GM18870 (cell line): ENCODE data around the gene CKMT1B.
"Not testable (repeated sequence)": the region's sequence is repeated elsewhere in the genome, so short reads cannot be mapped to it uniquely, and the experiment has no call there.

ENCODE experiments used
- ATAC-seq: cut with Tn5 transposase; IDR thresholded peaks from one replicate; pipeline ENCODE4 v1.9.1; 2021; ENCODE audit warnings: moderate library complexity; ENCODE audit not compliant: unreplicated experiment

Gene CKMT1B

DNA sequence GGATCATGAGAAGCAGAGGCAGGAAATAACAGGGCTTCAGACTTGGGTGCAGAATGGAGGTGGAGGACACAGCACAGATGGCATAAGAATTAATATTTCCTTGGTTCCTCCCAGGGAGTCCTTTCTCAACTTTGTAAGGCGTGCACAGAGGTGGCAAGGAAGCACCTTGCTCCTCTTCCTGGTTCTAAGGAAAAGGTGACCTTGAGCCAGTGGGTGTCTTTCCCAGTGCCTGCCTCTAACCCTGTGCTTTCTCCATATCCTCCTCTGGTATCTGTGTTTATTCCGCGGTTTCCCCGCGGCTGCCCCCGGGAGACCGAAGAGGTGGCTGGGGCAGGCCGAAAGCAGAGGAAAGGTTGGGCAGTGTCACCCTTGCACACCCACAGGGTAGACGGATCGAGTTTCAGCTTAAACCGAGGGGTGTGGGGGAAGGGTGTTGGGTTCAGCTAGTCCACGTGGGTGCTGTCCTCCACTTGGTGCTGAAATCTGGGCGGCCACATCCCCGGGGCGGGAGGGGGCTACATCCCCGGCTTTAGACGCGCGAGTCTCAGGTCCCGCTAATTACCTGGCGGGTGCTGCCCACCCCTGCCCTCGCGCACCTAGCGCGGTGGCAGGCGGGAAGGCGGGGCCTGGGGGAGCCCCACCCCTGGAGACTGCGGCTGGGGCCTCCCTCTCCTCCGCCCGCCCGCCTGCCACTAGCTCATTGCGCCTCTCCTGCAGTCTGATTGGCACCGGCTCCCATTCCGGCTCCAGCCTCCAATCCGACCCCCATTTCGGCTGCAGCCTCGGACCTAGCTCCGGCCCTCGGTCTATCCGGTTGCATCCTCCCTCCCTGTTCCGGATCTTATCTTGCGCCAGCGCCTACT is at the start of gene CKMT1B:
TSS of gene CKMT1B (plus strand) at position 700 of the 863 bp plus-strand sequence. CDS start 192 bp downstream, outside the sequence.
- ATAC-seq, result not testable (repeated sequence)

DNA sequence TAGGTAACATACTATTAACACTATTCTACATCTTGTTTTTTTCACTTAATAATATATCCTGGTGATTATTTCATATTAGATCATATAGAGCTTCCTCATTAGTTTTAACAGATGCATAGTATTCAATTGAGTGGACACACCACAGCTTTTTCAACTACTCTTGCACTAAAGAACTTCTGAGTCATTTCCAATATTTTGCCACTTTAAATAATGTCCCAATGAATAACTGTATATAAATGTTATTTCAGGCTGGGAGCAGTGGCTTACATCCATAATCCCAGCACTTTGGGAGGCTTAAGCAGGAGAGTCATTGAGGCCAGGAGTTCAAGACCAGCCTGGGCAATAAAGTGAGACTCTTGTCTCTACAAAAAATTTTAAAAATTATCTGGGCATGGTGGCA is 49.6 kb upstream of the CKMT1B start:
- no peak for ATAC-seq

DNA sequence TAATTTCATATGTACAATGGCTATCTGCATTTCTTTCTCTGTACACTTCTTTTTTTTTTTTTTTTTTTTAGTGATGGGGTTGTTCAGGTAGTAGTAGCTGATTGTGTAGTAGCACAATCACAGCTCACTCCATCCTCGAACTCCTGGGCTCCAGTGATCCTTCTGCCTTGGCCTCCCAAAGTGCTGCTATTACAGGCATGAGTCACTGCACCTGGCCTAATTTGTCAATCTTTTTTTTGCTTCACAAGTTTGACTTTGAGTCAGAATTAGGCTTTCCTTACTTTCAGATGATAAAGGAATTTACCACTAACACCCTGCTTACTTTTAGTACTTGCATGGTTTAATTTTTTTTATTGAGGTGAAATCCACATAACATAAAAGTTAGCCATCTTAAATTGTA is 48.4 kb upstream of the CKMT1B start:
- ATAC-seq, result no peak

DNA sequence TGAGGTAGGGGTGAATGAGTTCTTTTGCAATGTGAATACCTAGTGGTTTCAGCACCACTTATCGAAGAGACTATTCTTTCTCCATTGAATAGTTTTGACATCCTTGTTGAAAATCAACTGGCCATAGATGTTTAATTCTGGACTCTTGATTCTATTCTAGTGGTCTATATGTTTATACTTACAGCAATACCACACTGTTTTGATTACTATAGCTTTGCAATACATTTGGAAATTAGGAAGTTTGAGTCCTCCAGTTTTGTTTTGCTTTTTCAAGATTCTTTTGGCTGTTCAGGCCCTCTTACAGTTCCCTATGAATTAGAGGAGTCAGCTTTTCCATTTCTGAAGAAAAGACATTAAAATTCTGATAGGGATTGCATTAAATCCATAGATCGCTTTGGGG is 46.3 kb upstream of the CKMT1B start:
- no peak for ATAC-seq

DNA sequence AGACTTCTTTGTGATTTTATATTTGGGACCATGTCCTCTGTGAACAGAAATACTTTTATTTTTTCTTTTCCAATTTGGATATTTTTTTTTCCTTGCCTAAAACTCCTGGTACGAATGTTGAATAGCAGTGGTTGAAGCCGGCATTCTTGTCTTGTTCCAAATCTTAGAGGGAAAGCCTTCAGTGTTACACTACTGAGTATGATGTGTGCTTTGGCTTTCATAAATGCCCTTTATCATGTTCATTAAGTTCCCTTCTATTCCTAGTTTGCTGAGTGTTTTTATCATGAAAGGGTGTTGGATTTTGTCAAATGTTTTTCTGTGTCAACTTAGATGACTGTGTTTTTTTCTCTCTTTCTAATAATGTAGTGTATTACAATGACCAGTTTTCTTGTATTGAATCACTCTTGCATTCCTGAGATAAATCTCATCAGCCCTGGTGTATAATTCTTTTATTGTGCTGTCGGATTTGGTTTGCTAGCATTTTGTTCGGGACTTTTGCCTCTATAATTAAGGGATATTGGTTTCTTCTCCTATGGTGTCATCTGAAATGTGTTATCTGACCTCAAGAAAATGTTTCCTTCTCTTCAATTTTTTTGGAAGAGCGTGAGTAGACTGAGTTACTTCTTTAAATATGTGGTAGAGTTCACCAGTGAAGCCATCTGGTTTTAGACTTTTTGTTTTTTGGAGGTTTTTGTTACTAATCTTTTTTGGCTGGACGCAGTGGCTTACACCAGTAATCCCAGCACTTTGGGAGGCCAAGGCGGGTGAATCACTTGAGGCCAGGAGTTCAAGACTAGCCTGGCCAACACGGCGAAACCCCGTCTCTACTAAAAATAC is 43.1 kb upstream of the CKMT1B start:
- no peak for ATAC-seq

DNA sequence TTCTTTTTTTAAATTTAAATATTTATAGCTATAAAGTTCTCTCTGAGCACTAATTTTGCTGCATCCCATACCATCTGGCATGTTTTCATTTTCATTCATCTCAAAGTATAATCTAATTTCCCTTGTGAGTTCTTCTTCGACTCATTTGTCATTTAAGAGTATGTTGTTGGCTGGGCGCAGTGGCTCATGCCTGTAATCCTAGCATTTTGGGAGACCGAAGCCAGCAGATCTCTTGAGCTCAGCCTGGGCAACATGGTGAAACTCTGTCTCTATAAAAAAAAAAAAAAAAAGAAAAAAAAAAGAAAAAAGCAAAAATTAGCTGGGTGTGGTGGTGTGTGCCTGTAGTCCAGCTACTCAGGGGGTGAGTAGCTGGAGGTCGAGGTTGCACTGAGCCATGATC is 41.6 kb upstream of the CKMT1B start:
- ATAC-seq, result no peak

DNA sequence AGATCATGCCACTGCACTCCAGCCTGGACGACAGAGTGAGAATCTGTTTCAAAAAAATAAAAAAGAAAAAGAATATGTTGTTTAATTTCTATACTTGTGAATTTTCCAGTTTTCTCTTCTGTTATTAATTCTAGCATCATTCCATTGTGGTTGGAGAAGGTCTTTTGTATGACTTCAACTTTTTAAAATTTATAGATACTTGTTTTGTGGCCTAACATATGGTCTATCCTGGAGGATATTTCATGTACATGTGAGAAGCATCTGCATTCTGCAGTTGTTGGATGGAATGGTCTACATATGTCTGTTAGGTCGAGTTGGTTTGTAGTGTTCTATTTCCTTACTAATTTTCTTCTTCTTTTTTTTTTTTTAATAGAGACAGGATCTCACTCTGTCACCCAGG is 40.8 kb upstream of the CKMT1B start:
- ATAC-seq, result no peak

DNA sequence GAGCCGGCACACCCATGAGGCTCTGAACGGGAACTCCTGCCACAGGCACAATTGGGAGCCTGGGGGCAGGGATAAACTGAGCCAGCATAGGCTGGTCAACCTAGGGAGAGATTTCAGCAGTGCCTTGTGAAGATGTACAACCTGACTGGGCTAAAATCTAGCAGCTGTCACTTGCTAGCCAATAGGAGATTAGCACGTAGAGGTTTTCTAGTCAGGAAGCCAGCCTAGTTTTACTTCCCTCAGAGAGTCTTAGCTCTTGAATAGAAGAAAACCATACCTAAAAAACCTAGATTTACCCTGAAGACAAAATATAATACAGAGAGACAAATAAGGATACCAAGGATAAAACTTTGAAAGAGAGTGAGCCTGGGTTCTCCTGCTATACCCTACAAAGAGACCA is 31.1 kb upstream of the CKMT1B start:
- ATAC-seq, result not testable (repeated sequence)

DNA sequence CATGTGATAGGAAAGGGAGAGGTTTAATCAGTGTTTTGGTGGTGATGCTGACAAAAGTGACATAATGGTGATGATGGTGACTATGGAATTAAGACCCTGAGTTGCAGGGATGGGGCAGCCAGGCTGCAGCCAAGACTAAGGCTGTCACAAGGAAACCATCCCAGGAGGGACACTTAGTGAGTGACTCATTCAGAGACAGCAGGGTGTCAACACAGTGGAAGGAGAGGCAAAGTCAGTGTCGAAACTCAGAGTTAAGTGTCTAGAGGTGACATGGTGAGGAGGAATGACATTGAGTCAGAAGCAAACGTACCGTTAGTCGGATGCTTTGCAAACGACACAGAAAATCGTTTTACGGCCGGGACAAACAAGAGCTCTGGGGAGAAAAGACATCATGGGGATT is 30.0 kb upstream of the CKMT1B start:
- not testable (repeated sequence) for ATAC-seq

DNA sequence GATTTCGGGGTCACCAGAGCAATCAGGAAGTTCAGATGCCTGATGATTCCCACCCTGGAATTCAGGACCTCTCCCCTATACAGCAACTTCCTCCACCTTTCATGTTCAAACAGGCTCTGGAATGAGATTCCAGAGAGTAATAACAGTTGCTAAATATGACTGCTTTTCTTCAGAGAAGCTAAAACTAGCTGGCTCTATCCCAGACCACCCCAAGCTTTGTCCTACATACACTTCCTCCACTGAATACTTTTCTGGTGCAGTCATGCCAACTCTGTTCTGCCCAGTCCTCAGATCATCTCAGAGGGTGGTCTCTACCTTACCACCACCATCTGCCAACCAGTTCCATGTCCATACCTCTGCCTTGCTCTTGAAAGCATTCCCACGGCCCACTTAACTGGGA is 27.2 kb upstream of the CKMT1B start:
- not testable (repeated sequence) for ATAC-seq

DNA sequence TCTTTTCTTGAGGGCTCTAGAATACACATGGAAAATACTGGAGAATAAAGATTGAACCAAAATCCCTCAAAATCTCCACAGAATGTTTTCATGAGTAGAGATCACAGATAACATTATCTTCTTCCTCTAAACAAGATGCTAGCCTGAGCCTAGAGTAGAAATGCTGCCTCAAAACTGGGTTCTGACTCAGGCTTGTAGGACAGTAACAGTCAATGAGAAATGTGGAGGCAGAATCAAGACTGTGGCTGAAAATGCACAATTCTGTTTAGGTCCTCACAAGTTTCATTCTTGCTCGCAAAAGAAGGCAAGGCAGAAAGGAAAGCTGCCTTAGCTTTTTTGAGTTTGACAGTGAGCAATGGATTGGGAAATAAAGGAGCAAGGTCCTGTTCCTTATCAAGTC is 19.2 kb upstream of the CKMT1B start:
- not testable (repeated sequence) for ATAC-seq

DNA sequence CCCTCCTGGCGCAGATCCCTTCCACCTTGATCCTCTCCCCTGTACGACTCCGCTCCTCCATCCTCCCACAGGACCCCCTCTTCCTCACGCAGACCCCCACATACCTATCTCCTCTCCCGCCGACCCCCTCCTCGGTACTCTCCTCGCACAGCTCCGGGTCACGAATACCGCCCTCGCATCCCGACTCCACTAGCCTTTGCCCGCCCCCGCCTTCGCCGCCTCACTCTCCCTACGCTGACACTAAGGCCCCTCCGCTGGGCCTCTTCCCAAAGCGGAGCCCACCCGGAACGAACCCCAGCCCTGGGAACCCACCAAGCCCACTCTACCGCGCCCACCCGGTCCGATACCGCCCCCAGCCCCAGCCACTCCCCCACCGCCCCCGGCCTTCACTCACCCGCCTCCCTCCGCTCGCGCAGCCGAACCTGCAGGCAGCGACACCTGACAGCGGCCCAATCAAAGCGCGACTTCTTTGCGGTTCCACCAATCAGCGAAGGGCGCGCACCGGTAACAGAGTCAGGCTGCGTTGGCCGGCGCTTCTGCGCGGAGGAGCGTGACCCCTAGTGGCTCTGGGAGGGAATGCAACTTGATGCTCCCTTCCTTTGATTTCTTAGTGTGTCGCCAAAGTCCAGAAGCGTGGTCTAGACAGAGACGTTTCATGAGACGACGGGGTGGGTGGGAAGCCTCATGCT is 3.9 kb upstream of the CKMT1B start, which contains the start of gene PPIP5K1:
TSS of gene PPIP5K1 (minus strand) at position 431 of the 689 bp plus-strand sequence. CDS start 5,704 bp downstream, outside the sequence.
- ATAC-seq, result peak; percentile 95

DNA sequence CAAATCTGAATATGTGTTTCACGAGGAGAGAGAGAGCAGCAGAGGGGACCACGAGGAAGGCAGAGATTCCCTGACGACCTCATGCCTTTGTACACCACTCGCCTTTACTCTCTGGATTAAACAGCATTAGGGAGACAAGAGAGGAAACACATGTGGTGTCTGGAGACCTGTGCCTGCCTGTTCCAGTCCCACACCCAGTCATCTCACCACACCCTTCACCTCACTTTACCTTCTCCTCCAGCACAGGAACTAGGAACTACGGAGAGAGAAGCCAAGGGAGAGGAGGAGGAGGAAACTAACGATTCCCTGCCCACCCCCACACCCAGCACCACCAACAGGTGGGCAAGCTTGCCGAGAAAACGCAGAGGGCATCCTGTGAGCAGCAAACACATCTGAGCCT is 986 bp upstream of the CKMT1B start:
- not testable (repeated sequence) for ATAC-seq

DNA sequence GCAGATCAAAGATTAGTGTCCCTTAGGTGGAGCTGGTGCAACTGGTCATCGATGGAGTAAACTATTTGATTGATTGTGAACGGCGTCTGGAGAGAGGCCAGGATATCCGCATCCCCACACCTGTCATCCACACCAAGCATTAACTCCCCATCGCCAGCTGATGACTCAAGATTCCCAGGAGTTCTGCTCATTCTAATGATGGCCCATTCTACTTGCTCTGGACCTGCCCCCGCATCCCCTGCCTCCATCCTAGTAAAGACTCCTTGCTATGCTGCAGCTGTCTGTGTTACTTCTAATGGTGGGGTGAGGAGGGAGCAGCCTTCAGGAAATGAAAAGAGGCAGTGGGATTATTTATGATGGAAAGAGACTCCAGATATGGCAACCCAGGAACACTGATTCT is 5.3 kb downstream of the CKMT1B start:
- not testable (repeated sequence) for ATAC-seq

DNA sequence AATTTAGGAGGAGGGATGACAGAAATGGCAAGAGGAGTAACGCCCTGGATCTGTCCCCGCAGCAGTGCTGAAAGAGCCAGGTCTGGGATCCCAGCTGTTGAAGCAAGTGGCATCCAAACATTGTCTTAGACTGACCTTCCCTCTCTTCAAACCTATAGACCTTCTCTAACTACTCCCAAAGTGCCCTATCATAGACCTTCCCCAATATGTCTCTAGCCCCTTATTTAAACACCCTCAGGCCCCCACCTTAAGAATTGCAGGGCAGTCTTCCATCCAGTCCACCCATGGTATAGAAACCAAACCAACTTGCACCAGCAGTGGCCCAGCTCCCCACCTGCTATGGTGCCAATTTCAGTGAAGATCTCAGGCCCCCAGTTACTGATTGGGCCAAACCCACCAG is 6.4 kb downstream of the CKMT1B start:
- not testable (repeated sequence) for ATAC-seq

DNA sequence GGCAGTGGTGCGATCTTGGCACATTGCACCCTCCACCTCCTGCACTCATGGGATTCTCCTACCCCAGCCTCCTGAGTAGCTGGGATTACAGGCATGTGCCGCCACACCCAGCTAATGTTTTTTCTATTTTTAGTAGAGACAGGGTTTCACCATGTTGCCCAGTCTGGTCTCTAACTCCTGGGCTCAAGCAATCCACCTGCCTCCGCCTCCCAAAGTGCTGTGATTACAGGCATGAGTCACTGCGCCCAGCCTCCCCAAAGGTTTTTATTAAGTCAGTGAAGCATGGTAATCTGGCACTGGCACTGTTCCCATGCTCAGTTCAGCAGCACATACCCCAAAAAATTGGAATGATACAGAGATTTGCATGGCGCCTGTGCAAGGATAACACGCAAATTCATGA is 8.4 kb downstream of the CKMT1B start:
- not testable (repeated sequence) for ATAC-seq

DNA sequence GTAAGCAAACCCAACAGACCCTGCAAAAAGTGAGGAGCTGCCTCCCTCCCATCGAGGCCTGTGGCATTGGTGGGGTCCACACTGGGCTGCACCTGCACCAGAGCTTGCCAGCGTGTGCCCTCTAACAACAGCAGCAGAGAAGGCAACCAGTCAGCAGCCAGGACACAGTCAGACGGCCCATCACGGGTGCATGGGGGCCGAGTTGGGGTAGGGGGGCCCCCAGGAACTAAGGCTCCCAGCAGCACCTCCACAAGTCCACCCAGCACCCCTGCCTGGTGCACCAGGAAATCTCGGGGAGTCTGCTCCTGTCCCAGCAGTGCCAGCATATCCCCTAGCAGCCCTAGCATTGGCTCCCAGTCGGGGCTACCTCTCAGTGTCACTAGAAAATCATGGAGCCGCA is 23.9 kb downstream of the CKMT1B start:
- not testable (repeated sequence) for ATAC-seq

DNA sequence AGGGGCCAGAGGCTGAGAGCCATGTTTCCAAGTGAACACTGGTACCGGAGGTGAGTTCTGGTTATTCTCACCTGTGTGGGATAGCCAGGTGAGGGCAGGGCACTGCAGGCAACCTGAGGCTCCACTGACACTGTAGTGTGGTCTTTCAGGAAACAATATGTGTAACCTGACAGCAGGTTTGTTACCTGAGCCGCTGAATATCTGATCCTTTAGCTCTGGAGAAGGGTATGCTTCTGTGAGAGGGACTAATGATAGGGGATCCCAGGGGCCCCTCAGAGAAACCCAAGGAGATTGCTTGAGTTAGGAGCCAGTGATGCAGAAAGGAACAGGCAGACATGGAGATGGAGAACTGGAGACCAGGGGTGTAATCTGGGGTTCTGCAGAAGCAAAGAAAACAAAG is 24.9 kb downstream of the CKMT1B start, which contains the start of gene STRC:
TSS of gene STRC (minus strand) at position 101 of the 400 bp plus-strand sequence. CDS start at position 23, 78 bp downstream.
- ATAC-seq, result not testable (repeated sequence)

DNA sequence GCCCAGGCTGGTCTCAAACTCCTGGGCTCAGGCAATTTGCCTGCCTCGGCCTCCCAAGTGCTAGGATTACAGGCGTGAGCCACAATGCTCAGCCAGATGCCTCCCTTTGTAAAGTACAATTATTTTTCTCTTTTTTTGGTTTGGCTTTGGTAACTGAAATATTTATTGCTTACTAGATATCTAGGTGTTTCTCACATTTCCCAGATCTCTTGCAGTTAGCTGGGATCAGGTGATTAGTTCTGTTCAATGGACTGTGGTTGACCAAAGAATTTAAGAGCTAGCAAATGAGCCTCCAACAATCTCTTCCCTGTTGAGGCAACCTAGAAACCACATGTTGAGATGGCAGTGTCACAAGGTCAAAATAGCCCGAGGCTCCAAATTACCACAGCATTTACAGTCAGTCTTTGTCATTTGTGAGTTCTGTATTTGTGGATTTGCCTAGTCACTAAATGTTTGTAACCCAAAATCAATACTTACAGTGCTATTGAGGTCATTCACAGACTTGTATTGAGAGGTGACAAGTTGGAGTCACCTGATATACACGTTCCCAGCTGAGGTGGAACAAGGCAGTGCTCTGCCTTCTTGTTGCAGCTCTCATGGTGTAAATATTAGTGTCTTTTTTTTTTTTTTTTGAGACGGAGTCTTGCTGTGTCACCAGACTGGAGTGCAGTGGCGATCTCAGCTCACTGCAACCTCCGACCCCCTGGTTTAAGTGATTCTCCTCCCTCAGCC is 28.4 kb downstream of the CKMT1B start:
- not testable (repeated sequence) for ATAC-seq

DNA sequence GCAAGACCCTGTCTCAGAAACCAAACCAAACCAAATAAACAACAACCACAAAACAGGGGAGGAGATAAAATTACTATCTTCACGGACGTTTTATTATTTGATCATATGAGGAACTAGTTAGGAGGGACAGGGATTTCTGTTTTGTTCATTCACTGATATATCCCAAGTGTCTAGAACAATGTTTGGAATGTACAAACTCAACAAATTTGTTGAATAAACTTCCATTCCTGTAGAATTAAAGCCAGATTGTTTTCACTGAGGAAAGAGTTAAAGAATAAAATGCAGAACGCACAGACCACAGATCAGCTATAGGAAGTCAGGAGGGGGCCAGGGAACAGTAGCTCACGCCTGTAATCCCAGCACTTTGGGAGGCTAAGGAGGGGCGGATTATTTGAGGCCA is 31.3 kb downstream of the CKMT1B start:
- ATAC-seq, result no peak
